Colonic mucosa (tissue), 4 donors: Measurements from ENCODE around the gene CFL1. TPM values are rescaled to one million over a fixed set of nuclear protein-coding genes. Genes with fewer than 3 reads are reported as not detected.
A peak's percentile ranks its signal among the peaks of the same experiment; 100 is the strongest.

Experiments used
- DNase-seq: peaks from one replicate; pipeline ENCODE4 v3.0.0-alpha.2; 2020
- H3K27ac ChIP-seq: fragments of 200-600 bp; one replicate; pipeline ENCODE4 v1.8.0; 2021
- H3K27me3 ChIP-seq: fragments of 200-600 bp; one replicate; pipeline ENCODE4 v1.8.0; 2021
- H3K36me3 ChIP-seq: fragments of 200-600 bp; one replicate; pipeline ENCODE4 v1.8.0; 2021
- H3K4me1 ChIP-seq: fragments of 200-600 bp; one replicate; pipeline ENCODE4 v1.8.0; 2021; ENCODE audit warnings: mild to moderate bottlenecking
- H3K4me3 ChIP-seq: fragments of 200-600 bp; one replicate; pipeline ENCODE4 v1.8.0; 2021
- H3K9ac ChIP-seq, 2 donors: one replicate each; pipeline ENCODE4 v1.7.0; 2013; ENCODE audit warnings: control low read depth in 2 of 2, low read depth in 2 of 2, low read length in 2 of 2
- H3K9me3 ChIP-seq: fragments of 200-600 bp; one replicate; pipeline ENCODE4 v1.8.0; 2021
- CTCF ChIP-seq: fragments of 200-600 bp; IDR thresholded peaks from one replicate; pipeline ENCODE4 v1.8.0; 2022; ENCODE audit warnings: antibody characterized with exemption, mild to moderate bottlenecking
- intact Hi-C: fragments of 100-400 bp; cut with DNase I; formaldehyde crosslinking; loops from one replicate; pipeline ENCODE4 v1.14.1; 2022
- total RNA-seq, 2 donors: library from RNA; stranded (reverse); fragmentation: NEBNext Ultra II Directional in 1 of 2; extraction: Animal tissue kit (Norgen Biotek cat#: 25700) in 1 of 2; gene quantifications; one replicate each; pipeline ENCODE4 v1.2.1, GENCODE V29; 2021
- donor health status: healthy.
- donor health status: DM: no; HTN: no; CAD: no.
- donor health status: DM: no; HTN: no; CAD: no.

The CFL1 gene
- total RNA-seq, 2 donors from 2014 or later, result 1,832 to 1,932 TPM

- peak overlapping the region; percentile 100 for H3K27ac ChIP-seq
- peaks cover 39% of the 10 kb centered on the region for H3K4me1 ChIP-seq
- H3K4me3 ChIP-seq, result peak overlapping the region; percentile 92
- intact Hi-C loops, result no loop called here
- H3K36me3 ChIP-seq, result peaks cover 16% of the 10 kb centered on the region
- H3K27me3 ChIP-seq, result no peaks in the 10 kb centered on the region
- DNase-seq, result peak; percentile 88
- peak overlapping the region; percentile 82 to 98 for H3K9ac ChIP-seq
- H3K9me3 ChIP-seq, result no peaks in the 10 kb centered on the region
- TF ChIP-seq CTCF, result no peak
Measured at GRCh38 chr11:65856689-65857499, 1.1 kb downstream of the CFL1 start.

- intact Hi-C loops, result no loop called here
- Histone ChIP-seq H3K4me3 (peak overlapping the region; percentile 92), H3K9ac (peak overlapping the region; percentile 82 to 98), H3K9me3 (no peaks in the 10 kb centered on the region), H3K27me3 (no peaks in the 10 kb centered on the region), H3K27ac (peak overlapping the region; percentile 100), H3K36me3 (peaks cover 16% of the 10 kb centered on the region), H3K4me1 (peaks cover 31% of the 10 kb centered on the region)
- no peak for TF ChIP-seq CTCF
- DNase-seq, result no peak
Measured at GRCh38 chr11:65855927-65856363, 2.0 kb downstream of the CFL1 start.

GRCh38 chr11:65854852-65855837, 2.8 kb downstream of the CFL1 start:
- Histone ChIP-seq H3K36me3 (peaks cover 16% of the 10 kb centered on the region), H3K27ac (peak overlapping the region; percentile 100), H3K9me3 (no peaks in the 10 kb centered on the region), H3K4me3 (peak overlapping the region; percentile 92), H3K4me1 (peaks cover 31% of the 10 kb centered on the region), H3K9ac (peak overlapping the region; percentile 41 to 82), H3K27me3 (no peaks in the 10 kb centered on the region)
- TF ChIP-seq CTCF, result no peak
- intact Hi-C loops, result no loop called here
- peak; percentile 22 for DNase-seq

- peaks cover 31% of the 10 kb centered on the region for H3K4me1 ChIP-seq
- H3K27me3 ChIP-seq, result no peaks in the 10 kb centered on the region
- peaks cover 16% of the 10 kb centered on the region for H3K36me3 ChIP-seq
- H3K9me3 ChIP-seq, result no peaks in the 10 kb centered on the region
- peak overlapping the region in 1 of 2 donors; percentile 82 for H3K9ac ChIP-seq
- TF ChIP-seq CTCF, result no peak
- H3K4me3 ChIP-seq, result peak overlapping the region; percentile 92
- intact Hi-C loops, result no loop called here
- peak; percentile 93 for DNase-seq
- peak overlapping the region; percentile 100 for H3K27ac ChIP-seq
Measured at GRCh38 chr11:65854161-65854592, 3.8 kb downstream of the CFL1 start.

GRCh38 chr11:65853246-65853979, 4.6 kb downstream of the CFL1 start:
- no peaks in the 10 kb centered on the region for H3K9me3 ChIP-seq
- peaks cover 16% of the 10 kb centered on the region for H3K36me3 ChIP-seq
- H3K4me3 ChIP-seq, result no peak overlapping the region
- peak overlapping the region; percentile 6 to 82 for H3K9ac ChIP-seq
- H3K4me1 ChIP-seq, result peaks cover 31% of the 10 kb centered on the region
- no peak for TF ChIP-seq CTCF
- intact Hi-C loops, result no loop called here
- DNase-seq, result peak; percentile 40
- H3K27me3 ChIP-seq, result no peaks in the 10 kb centered on the region
- peak overlapping the region; percentile 100 for H3K27ac ChIP-seq
